Lower lobe of right lung (tissue), 2 donors: ENCODE data around the gene NFIC. TPM values are rescaled to one million over a fixed set of nuclear protein-coding genes. Genes with fewer than 3 reads are reported as not detected.
"Not testable (repeated sequence)": the region's sequence is repeated elsewhere in the genome, so short reads cannot be mapped to it uniquely, and the experiment has no call there.

Source experiments
- ATAC-seq, 2 donors: fragments of 200-7000 bp; cut with Tn5 transposase; one replicate each; pipeline ENCODE4 v1.9.1; 2020 to 2022; ENCODE audit warnings: mild to moderate bottlenecking in 2 of 2, moderate library complexity in 2 of 2
- DNase-seq: peaks from one replicate; pipeline ENCODE4 v3.0.0-alpha.2; 2020
- H3K27ac ChIP-seq: fragments of 200-600 bp; one replicate; pipeline ENCODE4 v1.8.0; 2022
- H3K27me3 ChIP-seq: fragments of 200-600 bp; one replicate; pipeline ENCODE4 v1.8.0; 2022; ENCODE audit warnings: low read depth
- H3K36me3 ChIP-seq: fragments of 200-600 bp; one replicate; pipeline ENCODE4 v1.8.0; 2022; ENCODE audit warnings: mild to moderate bottlenecking
- H3K4me1 ChIP-seq: fragments of 200-600 bp; one replicate; pipeline ENCODE4 v1.8.0; 2022
- H3K4me3 ChIP-seq: fragments of 200-600 bp; one replicate; pipeline ENCODE4 v1.8.0; 2022; ENCODE audit warnings: mild to moderate bottlenecking
- H3K9me3 ChIP-seq: fragments of 200-600 bp; one replicate; pipeline ENCODE4 v1.8.0; 2022
- intact Hi-C: fragments of 100-400 bp; cut with DNase I; formaldehyde crosslinking; loops from one replicate; pipeline ENCODE4 v1.11.0; 2022
- total RNA-seq: library from RNA; stranded (reverse); fragmentation: NEBNext Ultra II Directional; extraction: Animal tissue kit (Norgen Biotek cat#: 25700); gene quantifications from one replicate; pipeline ENCODE4 v1.2.1, GENCODE V29; 2021
- TF ChIP-seq, protein P1 (sequence below): fragments of 200-600 bp; IDR thresholded peaks from one replicate; pipeline ENCODE4 v1.8.0; 2022; ENCODE audit warnings: antibody characterized with exemption, mild to moderate bottlenecking
- donor health status: DM: no; HTN: yes; CAD: no; lungs with severe emphysema.

NFIC gene
- total RNA-seq, 1 donor from 2014 or later: 132 TPM

DNA sequence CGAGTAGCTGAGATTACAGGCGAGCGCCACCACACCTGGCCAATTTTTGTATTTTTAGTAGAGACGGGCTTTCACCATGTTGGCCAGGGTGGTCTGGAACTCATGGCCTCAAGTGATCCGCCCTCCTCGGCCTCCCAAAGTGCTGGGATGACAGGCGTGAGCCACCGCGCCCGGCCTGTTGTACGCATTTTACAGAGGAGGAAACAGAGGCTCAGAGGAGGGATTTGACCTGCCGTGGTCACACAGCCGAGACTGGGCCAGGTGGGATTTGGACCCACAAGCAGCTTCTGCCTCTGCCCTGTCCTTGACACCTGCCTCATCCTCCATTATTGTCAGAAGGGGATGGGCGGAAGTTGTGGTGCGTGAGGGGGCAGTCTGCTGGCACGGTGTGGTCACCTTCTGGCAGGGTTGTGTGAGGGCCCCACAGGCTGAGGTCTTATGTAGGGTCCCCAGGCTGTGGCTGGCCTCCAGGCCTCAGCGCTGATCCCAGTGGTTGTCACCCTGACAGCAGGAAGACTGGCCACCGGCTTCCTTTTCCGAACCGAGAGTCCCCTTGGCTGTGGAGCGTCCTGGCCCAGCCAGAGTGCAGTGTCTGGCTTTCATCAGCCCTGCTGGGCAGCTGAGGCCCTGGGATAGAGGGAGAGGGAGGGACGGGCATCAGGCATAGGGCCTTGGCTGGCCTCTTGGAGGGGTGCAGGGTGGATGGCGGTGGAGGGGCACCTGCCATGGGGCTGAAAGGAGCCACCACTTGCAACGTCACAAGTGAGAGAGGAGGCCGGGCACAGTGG is 20.3 kb downstream of the NFIC start:
- peaks cover 29% of the 10 kb centered on the region for H3K36me3 ChIP-seq
- H3K4me1 ChIP-seq: peaks cover 85% of the 10 kb centered on the region
- DNase-seq (no peak), ATAC-seq (no peak)
- intact Hi-C loops: no loop called here
- no peaks in the 10 kb centered on the region for H3K9me3 ChIP-seq
- peak overlapping the region; percentile 44 for H3K27ac ChIP-seq
- TF ChIP-seq, protein P1, sequence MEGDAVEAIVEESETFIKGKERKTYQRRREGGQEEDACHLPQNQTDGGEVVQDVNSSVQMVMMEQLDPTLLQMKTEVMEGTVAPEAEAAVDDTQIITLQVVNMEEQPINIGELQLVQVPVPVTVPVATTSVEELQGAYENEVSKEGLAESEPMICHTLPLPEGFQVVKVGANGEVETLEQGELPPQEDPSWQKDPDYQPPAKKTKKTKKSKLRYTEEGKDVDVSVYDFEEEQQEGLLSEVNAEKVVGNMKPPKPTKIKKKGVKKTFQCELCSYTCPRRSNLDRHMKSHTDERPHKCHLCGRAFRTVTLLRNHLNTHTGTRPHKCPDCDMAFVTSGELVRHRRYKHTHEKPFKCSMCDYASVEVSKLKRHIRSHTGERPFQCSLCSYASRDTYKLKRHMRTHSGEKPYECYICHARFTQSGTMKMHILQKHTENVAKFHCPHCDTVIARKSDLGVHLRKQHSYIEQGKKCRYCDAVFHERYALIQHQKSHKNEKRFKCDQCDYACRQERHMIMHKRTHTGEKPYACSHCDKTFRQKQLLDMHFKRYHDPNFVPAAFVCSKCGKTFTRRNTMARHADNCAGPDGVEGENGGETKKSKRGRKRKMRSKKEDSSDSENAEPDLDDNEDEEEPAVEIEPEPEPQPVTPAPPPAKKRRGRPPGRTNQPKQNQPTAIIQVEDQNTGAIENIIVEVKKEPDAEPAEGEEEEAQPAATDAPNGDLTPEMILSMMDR: no peak
- no peak overlapping the region for H3K4me3 ChIP-seq
- no peaks in the 10 kb centered on the region for H3K27me3 ChIP-seq

DNA sequence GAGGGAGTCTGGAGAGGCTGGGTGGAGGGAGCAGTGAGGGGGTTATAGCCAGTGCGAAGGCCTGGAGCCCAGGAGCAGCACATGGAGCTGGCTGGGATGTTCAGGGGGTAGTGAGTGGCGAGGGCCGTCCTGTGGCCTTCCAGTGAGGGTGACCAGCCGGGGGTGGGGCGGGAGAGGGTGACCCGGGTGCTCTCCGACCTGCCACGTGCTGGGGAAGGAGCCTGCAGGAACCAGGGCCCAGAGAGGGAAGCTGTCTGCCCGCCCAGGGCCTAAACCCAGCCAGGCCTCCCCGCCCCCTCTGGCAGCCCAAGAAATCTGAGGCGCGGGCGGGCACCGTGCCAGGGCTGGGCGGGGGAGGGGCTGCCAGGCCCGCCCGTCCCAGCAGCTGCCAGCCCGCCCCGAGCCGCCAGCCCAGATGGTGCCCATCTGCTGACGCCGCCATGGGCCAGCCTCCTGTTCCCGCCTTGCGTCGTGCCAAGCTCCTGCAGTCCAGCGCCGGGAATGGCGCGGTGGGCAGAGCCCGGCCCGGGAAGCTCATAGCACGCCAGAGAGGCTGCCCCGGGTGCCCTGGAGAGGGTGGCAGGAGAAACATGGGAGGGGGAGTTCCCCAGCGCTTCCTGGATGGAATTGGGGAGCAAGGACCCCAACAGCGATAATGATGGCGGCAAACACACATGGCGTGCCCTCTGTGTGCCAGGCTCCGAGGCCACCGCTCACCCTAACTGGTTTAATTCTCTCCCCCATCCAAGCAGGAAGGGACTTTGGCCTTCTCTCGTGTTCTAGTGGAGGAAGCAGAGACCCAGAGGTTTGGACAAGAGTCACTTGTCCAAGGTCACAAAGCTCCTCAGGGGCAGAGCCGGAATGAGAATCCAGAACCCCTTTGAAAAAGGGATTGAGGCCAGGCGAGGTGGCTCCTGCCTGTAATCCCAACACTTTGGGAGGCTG is 21.5 kb downstream of the NFIC start:
- Histone ChIP-seq H3K9me3 (no peaks in the 10 kb centered on the region), H3K27ac (peak overlapping the region; percentile 51), H3K4me1 (peaks cover 74% of the 10 kb centered on the region), H3K4me3 (peak overlapping the region; percentile 0), H3K27me3 (no peaks in the 10 kb centered on the region), H3K36me3 (peaks cover 16% of the 10 kb centered on the region)
- TF ChIP-seq, protein P1: no peak
- ATAC-seq (peak; percentile 89 to 94), DNase-seq (peak; percentile 88)
- intact Hi-C loops: no loop called here

DNA sequence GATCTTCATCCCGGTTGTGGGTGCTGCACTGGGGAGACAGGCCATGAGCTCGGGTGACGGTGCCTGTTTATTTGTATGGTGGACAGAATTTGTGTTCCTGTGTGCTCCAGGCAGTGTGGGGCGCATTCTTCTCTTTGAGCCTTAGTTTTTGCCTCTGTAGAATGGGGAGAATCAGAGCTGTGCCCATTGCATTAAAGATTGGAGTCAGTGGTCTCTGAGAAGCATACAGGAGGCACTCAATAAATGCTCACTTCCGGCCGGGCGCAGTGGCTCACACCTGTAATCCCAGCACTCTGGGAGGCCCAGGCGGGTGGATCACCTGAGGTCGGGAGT is 23.0 kb downstream of the NFIC start:
- TF ChIP-seq, protein P1: no peak
- H3K4me1 ChIP-seq: peaks cover 59% of the 10 kb centered on the region
- H3K27ac ChIP-seq: peak overlapping the region; percentile 51
- no peak overlapping the region for H3K4me3 ChIP-seq
- peaks cover 7% of the 10 kb centered on the region for H3K36me3 ChIP-seq
- H3K9me3 ChIP-seq: no peaks in the 10 kb centered on the region
- no peak for DNase-seq
- no peaks in the 10 kb centered on the region for H3K27me3 ChIP-seq
- intact Hi-C loops: no loop called here
- ATAC-seq: no peak

DNA sequence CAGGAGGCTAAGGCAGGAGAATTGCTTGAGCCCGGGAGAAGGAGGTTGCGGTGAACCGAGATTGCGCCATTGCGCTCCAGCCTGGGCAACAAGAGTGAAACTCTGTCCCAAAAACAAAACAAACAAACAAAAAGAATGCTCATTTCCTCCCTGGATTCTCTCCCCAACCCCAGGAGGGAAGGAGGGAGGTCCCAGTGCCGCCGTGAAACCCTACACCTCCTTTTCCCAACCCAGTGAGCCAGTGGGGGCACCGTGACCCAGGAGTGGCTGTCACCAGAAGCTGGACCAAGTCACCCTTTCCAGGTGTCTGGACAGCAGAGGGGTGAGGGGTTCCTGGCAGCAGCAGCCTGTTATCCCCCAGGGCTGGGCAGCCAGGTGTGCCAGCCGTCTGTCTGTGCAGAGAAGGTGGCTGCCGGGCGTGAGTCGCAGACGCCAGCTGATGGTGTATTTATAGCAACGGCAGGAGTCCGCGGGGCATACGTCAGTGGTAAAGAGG is 23.5 kb downstream of the NFIC start:
- H3K36me3 ChIP-seq: peaks cover 11% of the 10 kb centered on the region
- no peak overlapping the region for H3K4me3 ChIP-seq
- H3K27me3 ChIP-seq: no peaks in the 10 kb centered on the region
- intact Hi-C loops: no loop called here
- peaks cover 54% of the 10 kb centered on the region for H3K4me1 ChIP-seq
- DNase-seq (no peak), ATAC-seq (no peak)
- TF ChIP-seq, protein P1: no peak
- peak overlapping the region; percentile 51 for H3K27ac ChIP-seq
- no peaks in the 10 kb centered on the region for H3K9me3 ChIP-seq

DNA sequence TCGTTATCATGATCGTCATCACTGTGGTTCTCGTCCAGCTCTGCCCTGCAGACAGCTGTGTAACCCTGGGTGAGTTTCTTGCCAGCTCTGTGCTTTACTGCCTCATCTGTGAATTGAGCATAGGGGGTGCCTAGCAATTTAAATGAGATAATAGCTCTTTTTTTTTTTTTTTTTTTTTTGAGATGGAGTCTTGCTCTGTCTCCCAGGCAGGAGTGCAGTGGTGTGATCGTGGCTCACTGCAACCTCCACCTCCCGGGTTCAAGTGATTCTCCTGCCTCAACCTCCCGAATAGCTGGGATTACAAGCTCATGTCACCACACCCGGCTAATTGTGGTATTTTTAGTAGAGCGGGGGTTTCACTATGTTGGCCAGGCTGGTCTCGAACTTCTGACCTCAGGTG is 25.5 kb downstream of the NFIC start:
- H3K9me3 ChIP-seq, ATAC-seq, intact Hi-C loops, H3K4me3 ChIP-seq, DNase-seq, H3K27ac ChIP-seq, H3K27me3 ChIP-seq: not testable (repeated sequence)
- H3K4me1 ChIP-seq: peaks cover 41% of the 10 kb centered on the region
- H3K36me3 ChIP-seq: peaks cover 19% of the 10 kb centered on the region
